GM10248 (cell line): Measurements from ENCODE around the gene PLEKHA1.

Source experiments
- CTCF ChIA-PET: fragments of 300-600 bp; sonication (Branson Sonifier 250); formaldehyde crosslinking; extraction: SDS; loops from one replicate; lab custom pipeline; 2021; ENCODE audit warnings: antibody characterized with exemption; lab: Yijun Ruan, JAX
- POLR2A ChIA-PET: fragments of 350-650 bp; sonication (Branson Sonifier 250); formaldehyde crosslinking; extraction: SDS; loops from one replicate; lab custom pipeline; 2020; ENCODE audit warnings: antibody characterized with exemption; lab: Yijun Ruan, JAX
- DNase-seq: peaks from one replicate; pipeline ENCODE4 v3.0.0; 2012; ENCODE audit errors: extremely low spot score
- CTCF ChIP-seq: IDR thresholded peaks from 2 replicates; pipeline ENCODE4 v1.5.1; 2012; ENCODE audit warnings: mild to moderate bottlenecking, low read depth; ENCODE audit errors: extremely low read depth, missing control alignments, control extremely low read depth

Gene PLEKHA1

GRCh38 chr10:122344741-122345258 is 29.7 kb upstream of the PLEKHA1 start:
- ChIA-PET CTCF (interaction anchor here (1.0 to 3.2 kb wide), 5 partner anchors 12 to 221 kb away, joined by 3 to 50 read pairs (median 5); no protein-coding TSS in a partner anchor), POLR2A (no interaction called here)
- DNase-seq = no peak
- TF ChIP-seq CTCF = no peak

GRCh38 chr10:122346326-122346950 is 28.1 kb upstream of the PLEKHA1 start:
- CTCF ChIA-PET = interaction anchor here (1.6 kb wide), 1 partner anchor 89 kb away, joined by 4 read pairs; no protein-coding TSS in a partner anchor
- DNase-seq = no peak
- POLR2A ChIA-PET = no interaction called here
- TF ChIP-seq CTCF = no peak

GRCh38 chr10:122347170-122347841 is 27.2 kb upstream of the PLEKHA1 start:
- CTCF ChIA-PET = interaction anchor here (0.9 to 1.6 kb wide), 3 partner anchors 9 to 88 kb away, joined by 3 to 4 read pairs (median 3); no protein-coding TSS in a partner anchor
- no peak for TF ChIP-seq CTCF
- DNase-seq = no peak
- POLR2A ChIA-PET = no interaction called here

- POLR2A ChIA-PET = no interaction called here
- TF ChIP-seq CTCF = no peak
- CTCF ChIA-PET = interaction anchor here (1.4 kb wide), 1 partner anchor 10 kb away, joined by 4 read pairs; no protein-coding TSS in a partner anchor
- DNase-seq = no peak
Measured at GRCh38 chr10:122348512-122348911, 26.0 kb upstream of the PLEKHA1 start.

GRCh38 chr10:122348935-122349361 is 25.6 kb upstream of the PLEKHA1 start:
- TF ChIP-seq CTCF = no peak

GRCh38 chr10:122349758-122350369 is 24.6 kb upstream of the PLEKHA1 start:
- ChIA-PET CTCF (interaction anchor here (0.8 to 1.4 kb wide), 2 partner anchors 11 to 85 kb away, joined by 4 read pairs; no protein-coding TSS in a partner anchor), POLR2A (no interaction called here)
- DNase-seq = no peak
- TF ChIP-seq CTCF = no peak

More at GRCh38 chr10:122348935-122349361, 25.6 kb upstream of the PLEKHA1 start:
- CTCF ChIA-PET = interaction anchor here (1.4 kb wide), 1 partner anchor 10 kb away, joined by 4 read pairs; no protein-coding TSS in a partner anchor
- DNase-seq = no peak
- POLR2A ChIA-PET = no interaction called here
